GM20000 (cell line): ENCODE measurements around the gene ZSWIM4.

Experiments used
- DNase-seq: peaks from one replicate; pipeline ENCODE4 v3.0.0; 2012; ENCODE audit warnings: low spot score
- TF ChIP-seq, protein P1 (sequence below): IDR thresholded peaks from 2 replicates; pipeline ENCODE4 v1.5.1; 2012; ENCODE audit warnings: mild to moderate bottlenecking, control low read depth; ENCODE audit errors: extremely low read depth, missing control alignments

The ZSWIM4 gene

GRCh38 chr19:13794398-13794756 lies 866 bp upstream of the ZSWIM4 start:
- TF ChIP-seq, protein P1, sequence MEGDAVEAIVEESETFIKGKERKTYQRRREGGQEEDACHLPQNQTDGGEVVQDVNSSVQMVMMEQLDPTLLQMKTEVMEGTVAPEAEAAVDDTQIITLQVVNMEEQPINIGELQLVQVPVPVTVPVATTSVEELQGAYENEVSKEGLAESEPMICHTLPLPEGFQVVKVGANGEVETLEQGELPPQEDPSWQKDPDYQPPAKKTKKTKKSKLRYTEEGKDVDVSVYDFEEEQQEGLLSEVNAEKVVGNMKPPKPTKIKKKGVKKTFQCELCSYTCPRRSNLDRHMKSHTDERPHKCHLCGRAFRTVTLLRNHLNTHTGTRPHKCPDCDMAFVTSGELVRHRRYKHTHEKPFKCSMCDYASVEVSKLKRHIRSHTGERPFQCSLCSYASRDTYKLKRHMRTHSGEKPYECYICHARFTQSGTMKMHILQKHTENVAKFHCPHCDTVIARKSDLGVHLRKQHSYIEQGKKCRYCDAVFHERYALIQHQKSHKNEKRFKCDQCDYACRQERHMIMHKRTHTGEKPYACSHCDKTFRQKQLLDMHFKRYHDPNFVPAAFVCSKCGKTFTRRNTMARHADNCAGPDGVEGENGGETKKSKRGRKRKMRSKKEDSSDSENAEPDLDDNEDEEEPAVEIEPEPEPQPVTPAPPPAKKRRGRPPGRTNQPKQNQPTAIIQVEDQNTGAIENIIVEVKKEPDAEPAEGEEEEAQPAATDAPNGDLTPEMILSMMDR: no peak
- DNase-seq: no peak

DNA sequence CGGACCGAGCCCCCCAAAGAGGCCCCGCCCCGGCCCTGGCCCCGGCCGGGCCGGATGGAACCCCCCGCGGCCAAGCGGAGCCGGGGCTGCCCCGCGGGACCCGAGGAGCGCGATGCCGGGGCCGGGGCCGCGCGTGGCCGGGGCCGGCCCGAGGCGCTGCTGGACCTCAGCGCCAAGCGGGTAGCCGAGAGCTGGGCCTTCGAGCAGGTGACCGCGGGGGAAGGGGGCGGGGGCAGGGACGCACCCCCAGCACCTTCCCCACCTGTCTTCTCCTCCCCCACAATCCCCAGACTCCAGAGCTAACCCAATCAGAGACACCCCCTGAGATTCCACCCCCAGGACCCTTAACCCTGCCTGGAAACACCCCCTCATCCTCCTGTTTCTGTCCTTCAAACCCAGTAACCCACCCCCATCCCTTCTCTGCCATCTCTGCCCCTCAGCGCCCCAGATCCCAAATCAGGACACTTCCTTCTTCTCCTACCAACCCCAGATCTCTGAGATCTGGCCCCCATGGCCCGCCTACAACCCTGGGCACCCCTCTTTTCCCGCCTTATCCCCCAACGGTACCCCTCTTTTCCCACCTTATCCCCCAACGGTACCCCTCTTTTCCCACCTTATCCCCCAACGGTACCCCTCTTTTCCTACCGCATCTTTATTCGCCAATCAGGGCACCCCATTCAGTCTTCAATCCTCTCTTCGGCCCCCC lies 505 bp downstream of the ZSWIM4 start:
- DNase-seq: peak; percentile 81
- TF ChIP-seq, protein P1: no peak

DNA sequence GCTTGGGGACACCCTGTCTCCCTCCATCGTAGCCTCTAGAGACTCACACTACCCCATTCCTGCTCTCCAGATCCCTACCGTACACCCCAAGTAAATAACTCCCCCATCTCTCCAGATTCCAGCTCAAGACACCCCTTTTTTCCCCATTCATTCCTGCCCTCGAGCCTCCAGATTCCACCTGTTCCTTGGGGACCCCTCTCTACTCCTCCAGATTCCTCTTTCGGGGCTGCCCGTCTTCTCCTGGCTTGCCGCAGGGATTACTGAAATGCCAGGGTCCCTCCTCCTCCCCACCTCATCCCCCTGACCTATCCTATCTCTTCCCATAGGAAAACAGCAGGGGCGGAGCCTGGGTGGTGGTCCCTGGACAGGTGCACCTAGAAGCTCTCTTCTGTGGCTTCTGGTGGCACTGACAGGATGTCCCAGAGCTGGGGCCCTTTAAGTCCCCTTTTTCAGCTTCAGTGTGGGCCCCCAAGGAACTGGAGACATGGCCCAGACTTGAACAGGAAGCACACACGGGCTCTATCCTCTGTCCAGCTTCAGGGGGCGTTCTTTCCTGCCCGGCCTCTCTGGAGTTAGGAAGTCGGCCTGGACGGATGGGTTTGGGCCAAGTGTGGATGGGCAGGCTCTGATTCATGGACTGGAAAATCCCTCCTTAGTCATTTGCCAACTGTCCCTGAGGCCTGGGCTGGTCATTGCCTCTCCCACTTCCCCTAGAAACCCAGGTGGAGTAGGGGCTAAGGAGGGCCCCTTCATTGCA lies 1.2 kb downstream of the ZSWIM4 start:
- TF ChIP-seq, protein P1: no peak
- DNase-seq: peak; percentile 78

- TF ChIP-seq, protein P1: no peak
These were observed 1.8 kb downstream of the ZSWIM4 start for GRCh38 chr19:13797058-13797440.

DNA sequence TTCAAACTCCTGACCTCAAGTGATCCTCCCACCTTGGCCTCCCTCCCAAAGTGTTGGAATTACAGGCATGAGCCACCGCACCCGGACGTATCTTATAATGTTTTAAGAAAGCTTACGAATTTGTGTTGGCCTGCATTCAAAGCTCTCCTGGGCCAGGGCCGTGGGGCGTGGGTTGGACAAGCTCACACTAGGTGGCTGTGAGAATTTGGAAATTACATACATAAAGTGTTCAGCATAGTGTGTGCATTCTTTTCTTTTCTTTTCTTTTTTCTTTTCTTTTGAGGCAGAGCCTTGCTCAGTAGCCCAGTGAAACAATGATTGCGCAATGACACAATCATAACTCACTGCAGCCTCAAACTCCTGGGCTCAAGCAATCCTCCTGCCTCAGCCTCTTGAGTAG lies 2.6 kb downstream of the ZSWIM4 start:
- TF ChIP-seq, protein P1: no peak
- DNase-seq: no peak

More at GRCh38 chr19:13797058-13797440, 1.8 kb downstream of the ZSWIM4 start:
- no peak for DNase-seq

DNA sequence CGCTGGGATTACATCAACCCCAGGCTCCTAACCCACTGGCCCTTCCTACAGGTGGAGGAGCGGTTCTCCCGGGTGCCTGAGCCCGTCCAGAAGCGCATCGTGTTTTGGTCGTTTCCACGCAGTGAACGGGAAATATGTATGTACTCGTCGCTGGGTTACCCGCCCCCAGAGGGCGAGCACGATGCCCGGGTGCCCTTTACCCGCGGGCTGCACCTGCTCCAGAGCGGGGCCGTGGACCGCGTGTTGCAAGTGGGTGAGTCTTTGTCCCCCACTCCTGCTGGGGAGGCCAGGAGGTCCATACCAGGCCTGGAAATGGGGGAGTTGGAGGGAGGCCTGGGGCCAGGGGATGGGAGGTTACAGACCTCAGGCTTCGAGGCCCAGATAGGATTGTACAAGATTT lies 4.4 kb downstream of the ZSWIM4 start:
- TF ChIP-seq, protein P1: no peak
- no peak for DNase-seq

GRCh38 chr19:13803038-13803437 lies 7.8 kb downstream of the ZSWIM4 start:
- no peak for DNase-seq
- TF ChIP-seq, protein P1: no peak
